Measurements from ENCODE around the gene C2CD3.
"Not testable (repeated sequence)": the region's sequence is repeated elsewhere in the genome, so short reads cannot be mapped to it uniquely, and the experiment has no call there.

Gene C2CD3

GRCh38 chr11:74162681-74163467, 7.9 kb downstream of the C2CD3 start:
- DNase-seq (ENCODE audit: low spot score): no peak

DNA sequence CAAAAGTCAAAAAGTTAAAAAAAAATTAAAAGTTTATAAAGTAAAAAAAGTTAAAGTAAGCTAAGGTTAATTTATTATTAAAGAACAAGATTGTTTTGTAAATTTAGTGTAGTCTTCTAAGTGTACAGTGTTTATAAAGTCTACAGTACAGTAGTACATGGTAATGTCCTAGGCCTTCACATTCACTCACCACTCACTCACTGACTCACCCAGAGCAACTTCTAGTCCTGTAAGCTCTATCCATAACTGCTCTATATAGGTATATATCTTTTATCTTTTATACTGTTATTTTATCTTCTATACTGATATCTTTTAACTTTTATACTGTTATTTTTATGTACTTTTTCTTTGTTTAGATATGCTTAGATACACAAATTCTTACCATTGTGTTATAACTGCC, 11.2 kb downstream of the C2CD3 start:
- DNase-seq (ENCODE audit: low spot score): no peak

- DNase-seq (ENCODE audit: low spot score): no peak
Measured at GRCh38 chr11:74157169-74157568, 13.6 kb downstream of the C2CD3 start.

DNA sequence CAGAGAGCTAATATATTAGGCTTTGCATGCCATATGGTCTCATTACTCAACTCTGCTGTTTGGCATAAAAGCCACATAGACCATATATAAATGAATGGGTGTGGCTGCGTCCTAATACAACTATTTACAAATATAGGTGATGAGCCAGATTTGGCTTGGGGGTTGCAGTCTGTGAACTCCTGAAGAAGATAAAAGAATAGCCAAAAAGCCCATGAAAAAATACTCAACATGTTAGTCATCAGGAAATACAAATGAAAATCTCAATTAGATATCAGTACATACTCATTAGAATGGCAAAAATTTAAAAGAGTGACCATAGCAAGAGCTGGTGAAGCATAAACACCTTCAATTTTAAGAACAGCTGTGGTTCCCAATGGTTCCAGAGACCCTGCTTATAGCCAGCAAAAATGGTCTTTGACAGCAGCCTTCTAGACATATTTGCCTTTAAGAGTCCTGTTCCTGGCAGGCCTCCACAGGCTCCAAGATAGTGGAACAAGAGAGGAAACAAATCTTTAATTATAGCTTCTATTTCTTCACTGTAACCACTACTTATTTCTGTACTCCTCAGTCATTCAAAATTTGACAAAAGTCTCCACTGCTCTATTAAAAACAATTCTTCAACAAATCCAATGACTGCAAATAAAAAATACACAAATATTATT, 16.1 kb downstream of the C2CD3 start:
- no peak for DNase-seq (ENCODE audit: low spot score)

GRCh38 chr11:74153224-74153623, 17.6 kb downstream of the C2CD3 start:
- DNase-seq (ENCODE audit: low spot score): no peak

DNA sequence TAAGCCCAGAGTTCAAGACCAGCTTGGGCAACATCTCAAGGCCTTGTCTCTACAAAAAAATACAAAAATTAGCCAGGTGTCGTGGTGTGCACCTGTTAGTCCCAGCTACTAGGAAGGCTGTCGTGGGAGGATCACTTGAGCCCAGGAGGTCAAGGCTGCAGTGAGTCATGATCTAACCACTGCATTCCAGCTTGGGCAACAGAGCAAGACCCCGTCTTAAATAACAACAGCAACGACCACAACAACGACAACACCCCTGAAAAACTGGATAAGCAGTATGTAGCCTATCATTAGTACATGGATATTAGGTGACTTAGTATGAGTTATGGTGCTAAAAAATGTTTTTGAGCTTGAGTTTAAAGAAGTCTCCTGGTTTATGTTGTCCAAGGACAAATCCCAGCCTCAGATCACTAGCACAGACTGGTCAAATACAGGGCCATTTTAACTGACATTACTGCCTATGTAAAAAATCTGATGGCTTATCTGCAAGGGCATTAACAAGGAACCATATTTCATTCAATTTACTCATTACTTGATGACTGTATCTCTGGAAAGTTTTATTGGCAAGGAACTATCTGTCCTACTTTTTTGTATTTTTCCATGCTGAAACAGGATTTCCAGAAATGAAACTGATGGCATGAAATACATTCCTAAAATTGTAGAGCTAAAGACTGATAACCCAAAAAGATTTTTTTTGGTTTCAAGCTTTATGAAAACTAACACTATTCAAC, 23.4 kb downstream of the C2CD3 start:
- no peak for DNase-seq (ENCODE audit: low spot score)

DNA sequence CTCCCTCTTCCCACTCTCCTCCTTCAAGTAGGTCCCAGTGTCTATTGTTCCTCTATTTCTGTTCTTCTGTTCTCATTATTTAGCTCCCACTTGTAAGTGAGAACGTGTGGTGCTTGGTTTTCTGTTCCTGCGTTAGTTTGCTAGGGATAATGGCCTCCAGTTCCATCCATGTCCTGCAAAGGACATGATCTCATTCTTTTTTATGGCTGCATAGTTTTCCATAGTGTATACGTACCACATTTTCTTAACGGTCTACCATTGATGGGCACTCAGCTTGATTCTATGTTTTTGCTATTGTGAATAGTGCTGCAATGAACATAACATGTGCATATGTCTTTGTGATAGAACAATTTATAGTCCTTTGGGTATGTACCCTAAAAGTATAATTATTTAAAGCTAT, 26.2 kb downstream of the C2CD3 start:
- no peak for DNase-seq (ENCODE audit: low spot score)

DNA sequence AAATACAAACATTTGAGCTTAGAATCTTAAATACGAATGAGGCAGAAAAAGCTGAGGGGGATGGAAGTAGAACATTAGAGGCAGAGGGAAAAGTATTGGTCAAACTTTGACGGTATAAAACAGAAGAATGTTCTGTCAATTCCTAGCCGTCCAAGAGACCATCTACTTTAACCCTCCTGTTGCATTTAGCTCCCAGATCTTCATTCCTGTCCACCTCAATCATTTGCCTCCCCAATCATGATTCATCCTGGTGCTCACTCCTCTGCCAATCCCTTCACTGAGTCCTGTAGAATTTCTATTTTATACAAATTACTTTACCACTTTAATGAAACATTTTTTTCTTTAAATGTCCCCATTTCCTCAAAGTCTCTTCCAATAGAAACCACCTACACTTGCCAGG, 28.2 kb downstream of the C2CD3 start:
- no peak for DNase-seq (ENCODE audit: low spot score)

GRCh38 chr11:74141908-74142307, 28.9 kb downstream of the C2CD3 start:
- no peak for DNase-seq (ENCODE audit: low spot score)

DNA sequence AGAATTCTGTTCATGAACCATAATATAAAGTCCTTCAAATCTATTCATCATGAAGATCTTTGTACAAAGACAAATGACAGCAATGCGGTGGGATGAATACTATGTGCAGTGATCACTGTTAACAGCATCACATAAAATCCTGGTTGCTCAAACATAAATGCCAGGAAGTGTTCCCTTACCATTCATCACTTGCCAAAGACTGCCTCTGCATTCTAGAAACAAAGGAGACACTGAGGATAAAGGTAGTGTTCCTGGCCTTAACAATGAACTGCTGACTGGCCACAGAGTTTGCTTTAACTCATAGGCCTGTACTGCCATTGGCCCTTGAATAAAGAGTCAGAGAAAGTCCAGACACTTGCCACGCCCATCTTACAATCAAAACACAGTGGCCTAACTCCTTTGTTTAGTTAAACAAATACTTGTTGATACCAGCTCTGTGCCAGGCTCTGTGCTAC, 29.5 kb downstream of the C2CD3 start:
- no peak for DNase-seq (ENCODE audit: low spot score)

DNA sequence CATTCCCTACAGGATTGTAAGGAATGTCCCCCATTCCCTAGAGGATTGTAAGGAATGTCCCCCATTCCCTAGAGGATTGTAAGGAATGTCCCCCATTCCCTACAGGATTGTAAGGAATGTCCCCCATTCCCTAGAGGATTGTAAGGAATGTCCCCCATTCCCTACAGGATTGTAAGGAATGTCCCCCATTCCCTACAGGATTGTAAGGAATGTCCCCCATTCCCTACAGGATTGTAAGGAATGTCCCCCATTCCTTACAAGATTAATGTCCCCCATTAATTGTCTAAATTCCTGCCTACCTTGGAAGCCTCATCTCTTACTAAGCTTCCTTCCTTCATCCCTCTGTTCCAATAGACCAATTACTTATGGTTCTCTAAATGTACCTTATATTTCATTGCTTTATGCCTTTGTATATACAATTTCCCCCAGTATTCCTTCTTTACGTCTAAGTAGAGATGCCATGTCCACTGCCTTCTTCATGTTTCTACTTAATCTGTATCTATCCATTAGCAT, 30.8 kb downstream of the C2CD3 start:
- not testable (repeated sequence) for DNase-seq (ENCODE audit: low spot score)

DNA sequence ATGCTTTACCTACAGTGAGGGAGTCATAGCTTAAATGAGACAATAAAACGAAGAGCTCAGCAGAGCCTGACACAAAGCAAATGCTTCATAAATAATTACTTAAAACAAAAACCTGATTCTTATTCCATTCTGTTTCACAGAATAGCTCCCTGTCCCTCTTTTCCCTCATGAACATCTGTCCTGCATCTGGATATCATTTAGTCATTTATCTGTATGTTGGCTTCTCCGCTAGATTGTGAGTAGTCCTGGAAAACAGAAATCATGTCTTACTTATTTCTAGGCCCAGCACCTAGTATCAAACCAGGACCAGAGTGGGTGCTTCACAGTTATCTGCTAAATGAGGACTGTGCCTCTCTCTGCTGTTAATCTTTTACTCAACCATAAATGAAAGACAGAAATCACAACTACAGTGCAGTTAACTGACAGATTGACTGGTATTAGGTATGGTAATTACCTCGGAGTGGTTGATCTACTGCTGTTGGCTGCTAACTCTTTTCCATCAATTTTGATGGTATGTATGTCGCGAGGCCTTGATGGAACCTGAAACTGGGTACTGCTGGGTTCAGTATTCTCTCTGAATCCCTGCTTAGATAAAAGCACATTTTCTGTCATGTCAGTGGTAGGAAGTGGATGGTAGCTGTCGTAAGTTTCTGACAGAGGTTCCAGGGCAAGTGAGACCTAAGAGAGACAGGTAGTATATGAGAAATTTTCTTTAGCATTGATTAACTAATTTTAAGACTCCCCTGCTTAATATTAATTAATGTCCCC, 31.5 kb downstream of the C2CD3 start:
- no peak for DNase-seq (ENCODE audit: low spot score)

GRCh38 chr11:74138572-74138971, 32.2 kb downstream of the C2CD3 start:
- no peak for DNase-seq (ENCODE audit: low spot score)

DNA sequence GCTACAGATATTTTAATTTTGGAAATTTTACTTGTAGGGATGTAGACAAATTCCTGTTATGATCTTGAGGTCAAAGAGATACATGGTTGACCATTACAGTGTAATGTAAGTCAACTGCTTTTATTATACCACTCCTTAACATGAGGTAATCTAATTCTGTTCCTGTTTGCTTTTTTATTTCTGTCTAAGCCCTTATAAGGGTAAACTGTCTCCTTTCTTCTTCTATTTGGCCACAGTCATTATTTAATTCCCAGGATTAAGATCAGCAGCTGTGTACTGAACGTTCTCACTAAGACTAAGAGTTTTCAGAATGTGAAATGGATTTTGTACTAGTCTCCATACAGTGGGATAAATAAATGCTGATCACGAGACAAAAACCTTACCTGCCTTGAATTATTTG, 32.8 kb downstream of the C2CD3 start:
- no peak for DNase-seq (ENCODE audit: low spot score)

DNA sequence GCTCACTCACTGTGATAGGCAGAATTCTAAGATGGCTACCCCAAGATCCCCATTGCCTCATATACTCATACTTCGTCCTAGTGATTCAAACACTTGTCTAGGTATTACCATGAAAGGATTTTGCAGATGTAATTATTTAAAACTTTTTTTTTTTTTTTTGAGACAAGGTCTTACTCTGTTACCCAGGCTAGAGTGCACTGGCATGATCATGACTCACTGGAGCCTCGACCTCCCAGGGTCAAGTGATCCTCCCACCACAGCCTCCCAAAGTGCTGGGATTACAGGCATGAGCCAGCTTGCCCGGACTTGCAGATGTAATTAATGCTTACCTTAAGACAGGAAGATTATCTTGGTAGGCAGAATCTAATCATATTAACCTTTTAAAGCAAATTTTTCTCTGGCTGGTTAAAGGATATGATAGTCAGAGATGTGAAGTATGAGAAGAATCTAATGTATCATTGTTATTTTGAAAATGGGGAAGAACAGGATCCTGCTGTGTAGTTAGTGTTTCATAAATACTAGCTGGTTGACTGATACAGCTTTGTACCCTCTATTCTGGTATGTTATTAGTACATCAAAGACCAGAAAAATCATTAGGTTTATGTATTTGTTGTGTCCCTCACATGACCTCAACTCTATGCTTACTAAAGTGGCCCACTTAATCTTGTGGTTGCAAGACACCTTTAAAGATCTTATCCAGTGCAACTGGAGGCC, 35.5 kb downstream of the C2CD3 start:
- no peak for DNase-seq (ENCODE audit: low spot score)

- no peak for DNase-seq (ENCODE audit: low spot score)
Measured at GRCh38 chr11:74134661-74135060, 36.1 kb downstream of the C2CD3 start.

DNA sequence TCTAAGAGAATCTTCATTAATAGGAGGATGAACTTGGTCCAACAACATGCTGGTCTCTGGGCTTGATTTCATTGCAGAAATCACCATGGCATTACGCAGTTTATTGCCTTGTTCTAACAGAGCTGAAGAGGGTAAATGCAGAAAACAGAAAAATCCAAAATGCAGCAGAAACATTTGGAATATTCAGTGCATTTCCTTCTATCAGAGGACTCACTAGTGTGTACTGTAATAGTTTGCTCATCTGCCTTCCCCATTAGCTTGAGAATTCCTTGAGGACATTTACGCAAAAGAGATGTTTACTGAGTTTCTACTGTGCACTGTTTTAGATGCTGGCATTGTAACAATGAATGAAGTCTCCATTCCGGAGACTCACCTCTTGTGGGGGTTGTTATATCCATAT, 37.4 kb downstream of the C2CD3 start:
- DNase-seq (ENCODE audit: low spot score): no peak

GRCh38 chr11:74132833-74133232, 38.0 kb downstream of the C2CD3 start:
- DNase-seq (ENCODE audit: low spot score): no peak

DNA sequence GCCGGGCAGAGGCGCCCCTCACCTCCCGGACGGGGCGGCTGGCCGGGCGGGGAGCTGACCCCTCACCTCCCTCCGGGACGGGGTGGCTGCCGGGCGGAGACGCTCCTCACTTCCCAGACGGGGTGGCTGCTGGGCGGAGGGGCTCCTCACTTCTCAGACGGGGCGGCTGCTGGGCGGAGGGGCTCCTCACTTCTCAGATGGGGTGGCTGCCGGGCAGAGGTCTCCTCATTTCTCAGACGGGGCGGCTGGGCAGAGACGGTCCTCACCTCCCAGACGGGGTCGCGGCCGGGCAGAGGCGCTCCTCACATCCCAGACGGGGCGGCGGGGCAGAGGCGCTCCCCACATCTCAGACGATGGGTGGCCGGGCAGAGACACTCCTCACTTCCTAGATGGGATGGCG, 41.7 kb downstream of the C2CD3 start:
- DNase-seq (ENCODE audit: low spot score): not testable (repeated sequence)

GRCh38 chr11:74123008-74123448, 47.8 kb downstream of the C2CD3 start:
- no peak for DNase-seq (ENCODE audit: low spot score)

- DNase-seq (ENCODE audit: low spot score): no peak
Measured at GRCh38 chr11:74121804-74122203, 49.0 kb downstream of the C2CD3 start.

Measured in CD4-positive, alpha-beta T cell treated with Interleukin-15 for 4 hours (primary cell).